Measurements from ENCODE around the gene SLC1A7.
A peak's percentile ranks its signal among the peaks of the same experiment; 100 is the strongest.

The SLC1A7 gene

DNA sequence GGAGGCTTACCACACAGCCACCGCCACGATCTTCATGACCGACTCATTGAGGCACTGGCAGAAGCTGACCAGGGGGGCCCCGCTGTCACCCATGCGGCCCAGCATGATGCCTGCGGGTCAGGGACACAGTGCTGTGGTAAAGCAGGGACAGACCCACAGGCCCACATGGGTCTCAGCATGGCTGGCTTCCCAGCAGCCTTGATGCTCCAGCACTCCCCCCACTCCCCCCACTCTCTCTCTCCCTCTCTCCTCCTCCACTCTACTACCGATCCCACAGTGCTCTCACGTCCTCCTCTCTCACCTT, 49.0 kb downstream of the SLC1A7 start:
- TF ChIP-seq, protein P1, sequence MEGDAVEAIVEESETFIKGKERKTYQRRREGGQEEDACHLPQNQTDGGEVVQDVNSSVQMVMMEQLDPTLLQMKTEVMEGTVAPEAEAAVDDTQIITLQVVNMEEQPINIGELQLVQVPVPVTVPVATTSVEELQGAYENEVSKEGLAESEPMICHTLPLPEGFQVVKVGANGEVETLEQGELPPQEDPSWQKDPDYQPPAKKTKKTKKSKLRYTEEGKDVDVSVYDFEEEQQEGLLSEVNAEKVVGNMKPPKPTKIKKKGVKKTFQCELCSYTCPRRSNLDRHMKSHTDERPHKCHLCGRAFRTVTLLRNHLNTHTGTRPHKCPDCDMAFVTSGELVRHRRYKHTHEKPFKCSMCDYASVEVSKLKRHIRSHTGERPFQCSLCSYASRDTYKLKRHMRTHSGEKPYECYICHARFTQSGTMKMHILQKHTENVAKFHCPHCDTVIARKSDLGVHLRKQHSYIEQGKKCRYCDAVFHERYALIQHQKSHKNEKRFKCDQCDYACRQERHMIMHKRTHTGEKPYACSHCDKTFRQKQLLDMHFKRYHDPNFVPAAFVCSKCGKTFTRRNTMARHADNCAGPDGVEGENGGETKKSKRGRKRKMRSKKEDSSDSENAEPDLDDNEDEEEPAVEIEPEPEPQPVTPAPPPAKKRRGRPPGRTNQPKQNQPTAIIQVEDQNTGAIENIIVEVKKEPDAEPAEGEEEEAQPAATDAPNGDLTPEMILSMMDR (IDR thresholded peaks at IDR 0.05; ENCODE audit: control insufficient read depth, extremely low read depth, insufficient read depth), result no peak
- no peak overlapping the region for H3K4me3 ChIP-seq (ENCODE audit: low read depth, low read length)
- no peak for DNase-seq (ENCODE audit: low read depth)

DNA sequence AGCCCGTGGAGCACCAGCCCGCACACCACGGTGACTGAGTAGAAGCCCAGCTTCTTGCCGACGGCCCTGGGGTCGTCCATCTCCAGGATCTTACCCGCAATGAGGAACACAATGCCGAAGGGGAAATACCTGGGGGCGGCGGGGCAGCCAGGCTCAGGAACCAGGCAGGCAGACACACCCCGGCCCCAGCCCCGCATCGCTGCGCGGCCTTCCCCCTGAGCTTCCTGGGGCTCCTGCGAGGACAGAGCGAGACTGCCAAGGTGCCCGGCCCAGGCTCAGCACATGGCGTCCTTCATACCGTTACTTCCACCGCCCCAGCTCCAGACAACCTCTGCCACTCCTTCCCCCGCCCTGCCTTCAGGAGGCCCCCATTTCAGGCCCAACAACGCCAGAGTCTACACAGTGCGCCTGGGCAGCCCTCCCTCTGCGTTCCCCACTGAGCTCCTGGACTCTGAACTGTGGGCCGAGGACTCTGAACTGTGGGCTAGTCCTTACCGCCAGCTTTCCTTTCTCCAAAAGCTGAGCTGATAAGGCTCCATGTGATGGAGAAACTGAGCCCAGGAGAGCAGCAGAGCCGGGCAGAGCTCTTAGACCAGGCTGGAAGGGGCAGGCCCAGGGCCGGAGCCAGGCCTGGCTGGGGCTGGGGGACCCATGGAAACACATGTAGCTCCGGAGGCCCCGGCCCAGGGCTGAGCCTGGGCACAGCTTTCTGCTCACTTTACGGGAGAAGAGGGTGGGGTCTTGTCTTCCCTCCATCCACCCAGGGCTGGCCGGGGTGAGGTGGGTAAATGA, 49.6 kb downstream of the SLC1A7 start:
- TF ChIP-seq, protein P1 (IDR thresholded peaks at IDR 0.05; ENCODE audit: control insufficient read depth, extremely low read depth, insufficient read depth), result no peak
- no peak for DNase-seq (ENCODE audit: low read depth)
- H3K4me3 ChIP-seq (ENCODE audit: low read depth, low read length), result no peak overlapping the region

DNA sequence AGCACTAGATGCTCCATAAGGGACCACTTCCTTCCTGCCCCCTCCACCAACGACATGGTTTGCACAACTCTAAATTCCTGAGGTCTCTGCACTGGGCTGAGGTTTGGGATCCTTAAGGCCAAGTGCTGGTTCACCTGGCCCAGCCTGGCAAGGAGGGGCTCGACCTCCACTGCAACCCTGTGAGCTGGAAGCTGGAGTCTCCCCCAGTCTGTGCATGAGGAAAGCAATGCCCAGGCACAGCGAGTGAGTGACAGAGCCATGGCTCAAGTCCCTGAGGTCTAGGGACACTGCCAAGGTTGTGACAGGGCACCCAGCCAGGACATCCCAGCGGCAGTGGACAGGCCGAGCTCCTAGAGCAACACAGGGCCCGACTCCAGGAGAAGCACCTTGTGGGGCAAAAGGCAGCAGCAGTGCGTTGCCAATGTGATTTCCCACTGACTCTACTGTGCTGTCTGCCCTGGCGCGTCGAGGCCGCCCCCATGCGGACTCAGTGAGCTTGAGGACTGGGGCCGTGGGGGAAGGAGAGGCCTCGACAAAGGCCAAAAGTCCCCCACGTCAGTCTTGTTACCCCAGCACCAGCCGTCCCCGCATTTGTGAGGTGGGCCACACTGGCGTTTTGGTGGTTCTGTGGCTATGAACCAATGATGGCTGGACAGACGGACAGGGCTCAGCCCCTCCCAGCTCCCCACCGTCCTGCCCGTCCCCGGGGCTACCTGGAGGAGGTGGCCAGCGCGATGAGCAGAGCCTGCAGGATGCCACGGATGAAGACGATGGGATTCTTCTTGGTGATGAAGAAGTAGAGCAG, 50.4 kb downstream of the SLC1A7 start:
- no peak overlapping the region for H3K4me3 ChIP-seq (ENCODE audit: low read depth, low read length)
- TF ChIP-seq, protein P1 (IDR thresholded peaks at IDR 0.05; ENCODE audit: control insufficient read depth, extremely low read depth, insufficient read depth), result peak; percentile 17; the same call in 1 of the 2 replicates
- DNase-seq (ENCODE audit: low read depth), result peak; percentile 73

DNA sequence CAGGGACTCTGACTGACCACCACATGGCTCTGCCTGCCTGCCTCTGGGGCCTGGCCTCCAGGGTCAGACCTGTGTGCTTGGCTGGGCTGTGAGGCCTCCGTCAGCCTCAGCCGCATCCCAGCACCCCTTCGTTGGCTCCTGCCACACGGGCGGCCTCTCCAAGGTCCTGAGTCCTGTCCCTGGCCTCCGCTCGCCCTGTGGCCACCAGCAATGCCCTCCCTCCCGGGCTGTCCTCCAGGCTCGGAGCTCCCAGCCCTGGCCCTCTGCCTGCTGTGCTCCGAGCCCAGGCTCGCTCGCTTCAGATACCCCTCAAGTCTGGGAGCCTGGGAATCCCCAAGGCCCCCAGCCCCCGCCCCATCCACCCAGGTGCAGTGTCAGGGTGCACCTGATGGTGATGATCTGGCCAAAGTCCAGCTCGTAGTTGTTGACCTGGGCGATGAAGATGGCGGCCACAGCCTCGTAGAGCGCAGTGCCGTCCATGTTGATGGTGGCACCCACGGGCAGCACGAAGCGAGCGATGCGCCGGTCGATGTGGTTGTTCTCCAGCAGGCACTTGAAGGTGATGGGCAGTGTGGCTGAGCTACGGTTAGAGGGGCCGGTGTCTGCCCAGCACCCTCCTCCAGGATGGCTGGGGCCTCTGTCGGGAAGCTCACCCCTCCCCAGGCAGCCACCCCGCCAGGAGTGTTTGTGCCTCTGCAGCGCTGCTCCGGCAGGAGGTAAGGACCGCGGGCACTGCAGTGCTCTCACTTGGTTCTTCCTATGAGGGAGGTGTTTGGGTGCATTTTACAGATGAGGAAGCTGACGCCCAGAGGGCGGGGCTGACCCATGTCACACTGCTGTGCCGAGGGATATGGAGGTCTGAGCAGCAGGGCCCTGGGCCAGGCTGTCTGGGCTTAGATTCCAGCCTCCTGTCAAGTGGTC, 52.0 kb downstream of the SLC1A7 start:
- DNase-seq (ENCODE audit: low read depth), result no peak
- TF ChIP-seq, protein P1 (IDR thresholded peaks at IDR 0.05; ENCODE audit: control insufficient read depth, extremely low read depth, insufficient read depth), result no peak
- H3K4me3 ChIP-seq (ENCODE audit: low read depth, low read length), result no peak overlapping the region

DNA sequence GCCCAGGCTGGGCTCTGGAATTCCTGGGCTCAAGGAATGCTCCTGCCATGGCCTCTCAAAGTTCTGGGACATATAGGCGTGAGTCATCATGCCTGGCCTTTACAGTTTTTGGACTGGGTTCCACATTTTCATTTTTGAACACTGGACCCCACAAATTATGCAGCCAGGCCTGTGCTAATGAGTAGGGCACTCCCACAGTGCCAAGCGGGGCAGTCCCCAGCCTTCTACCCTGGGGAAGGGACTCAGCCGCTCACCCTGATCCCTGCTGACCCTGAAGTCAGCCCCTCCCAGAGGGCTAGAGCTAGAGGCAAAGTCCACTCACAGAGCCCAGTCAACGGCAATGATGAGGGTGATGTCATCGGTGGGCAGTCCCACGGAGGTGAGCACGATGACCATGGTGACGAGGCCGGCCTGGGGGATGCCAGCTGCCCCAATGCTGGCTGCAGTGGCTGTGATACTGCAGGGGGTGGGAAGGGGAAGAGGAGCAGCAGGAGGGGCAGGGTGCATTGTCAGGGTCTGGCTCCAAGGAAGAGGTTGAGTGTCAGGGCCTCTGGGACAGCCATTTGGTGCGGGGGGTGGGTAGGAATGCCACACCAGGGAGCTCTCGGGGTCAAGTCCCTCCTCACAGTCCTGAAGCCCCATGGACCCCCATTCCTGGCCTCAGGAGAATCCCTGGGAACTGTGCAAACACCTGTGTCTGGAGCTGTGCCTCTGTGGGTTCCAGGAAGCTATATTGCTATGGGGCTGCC, 52.8 kb downstream of the SLC1A7 start:
- H3K4me3 ChIP-seq (ENCODE audit: low read depth, low read length), result no peak overlapping the region
- DNase-seq (ENCODE audit: low read depth), result no peak
- TF ChIP-seq, protein P1 (IDR thresholded peaks at IDR 0.05; ENCODE audit: control insufficient read depth, extremely low read depth, insufficient read depth), result no peak

All from LNCaP clone FGC (cell line).